HepG2 (cell line): ENCODE measurements around the gene CHPF. TPM values are rescaled to one million over a fixed set of nuclear protein-coding genes. Genes with fewer than 3 reads are reported as not detected.

ENCODE experiments used
- AKAP8 ChIP-seq: sonication (generic); formaldehyde crosslinking; IDR thresholded peaks from 2 replicates; pipeline ENCODE4 v1.5.1; 2020; ENCODE audit warnings: mild to moderate bottlenecking, missing genetic modification reagents
- ARHGAP35 ChIP-seq: sonication (generic); formaldehyde crosslinking; IDR thresholded peaks from 2 replicates; pipeline ENCODE4 v1.9.0; 2022; ENCODE audit warnings: mild to moderate bottlenecking, inconsistent platforms, moderate library complexity, missing genetic modification reagents, borderline replicate concordance
- ZBTB40 ChIP-seq, 2 experiments: fragments of 450-650 bp in 1 of 2; sonication (generic) in 1 of 2; formaldehyde crosslinking in 1 of 2; IDR thresholded peaks; 2 replicates each; pipeline versions ENCODE4 v1.6.1 to v1.8.0; 2016 to 2022; ENCODE audit warnings: antibody characterized with exemption in 1 of 2, mild to moderate bottlenecking in 1 of 2, missing genetic modification reagents in 1 of 2
- ZNF558 ChIP-seq: sonication (generic); formaldehyde crosslinking; IDR thresholded peaks from 2 replicates; pipeline ENCODE4 v1.9.0; 2022; ENCODE audit warnings: mild to moderate bottlenecking, missing genetic modification reagents, borderline replicate concordance
- ZNF589 ChIP-seq: sonication (generic); formaldehyde crosslinking; conservative IDR thresholded peaks from 2 replicates; pipeline ENCODE4 v1.8.0; 2022; ENCODE audit warnings: mild to moderate bottlenecking, moderate library complexity, missing genetic modification reagents
- ZNF605 ChIP-seq: sonication (generic); formaldehyde crosslinking; IDR thresholded peaks from 2 replicates; pipeline ENCODE4 v1.8.0; 2022; ENCODE audit warnings: mild to moderate bottlenecking, missing genetic modification reagents
- ZNF788 ChIP-seq: sonication (generic); formaldehyde crosslinking; IDR thresholded peaks from 2 replicates; pipeline ENCODE4 v1.5.0; 2020; ENCODE audit warnings: mild to moderate bottlenecking, missing genetic modification reagents, borderline replicate concordance
- polyA plus RNA-seq, 8 experiments: library from polyadenylated mRNA; depleted of rRNA in 3 of 8; stranded (reverse) in 7 of 8; unstranded in 1 of 8; fragments of >200 nt; fragmentation: Illumina TruSeq in 4 of 8; extraction: Trizol in 4 of 8; gene quantifications; 2 replicates each; pipeline versions ENCODE4 v1.2.1 to v1.2.3, GENCODE V29; 2011 to 2016; ENCODE audit warnings: low read depth in 4 of 8, missing spikeins in 1 of 8, mixed read lengths in 1 of 8; ENCODE audit not compliant: insufficient read depth in 1 of 8
- total RNA-seq, 5 experiments: library from RNA; depleted of rRNA; stranded (reverse); fragments of >200 nt; fragmentation: Illumina TruSeq; extraction: Trizol; gene quantifications; 2 replicates each; pipeline ENCODE4 v1.2.3, GENCODE V29; 2016; ENCODE audit warnings: low read depth in 1 of 5
- TF ChIP-seq, protein P1 (sequence below): sonication (generic); formaldehyde crosslinking; IDR thresholded peaks from 2 replicates; pipeline ENCODE4 v1.4.0; 2020; ENCODE audit warnings: missing genetic modification reagents
- TF ChIP-seq, protein P2 (sequence below): sonication (generic); formaldehyde crosslinking; IDR thresholded peaks from 2 replicates; pipeline ENCODE4; 2020; ENCODE audit warnings: missing genetic modification reagents, mild to moderate bottlenecking, borderline replicate concordance
- TF ChIP-seq, protein P3 (sequence below): IDR thresholded peaks from 2 replicates; pipeline ENCODE4 v1.6.1; 2016

The CHPF gene
- total and polyA plus RNA-seq, 2 of the 13 experiments (the other 11 are each of a cell fraction or from before 2014, with no cell fraction given): 79.6 to 111 TPM

DNA sequence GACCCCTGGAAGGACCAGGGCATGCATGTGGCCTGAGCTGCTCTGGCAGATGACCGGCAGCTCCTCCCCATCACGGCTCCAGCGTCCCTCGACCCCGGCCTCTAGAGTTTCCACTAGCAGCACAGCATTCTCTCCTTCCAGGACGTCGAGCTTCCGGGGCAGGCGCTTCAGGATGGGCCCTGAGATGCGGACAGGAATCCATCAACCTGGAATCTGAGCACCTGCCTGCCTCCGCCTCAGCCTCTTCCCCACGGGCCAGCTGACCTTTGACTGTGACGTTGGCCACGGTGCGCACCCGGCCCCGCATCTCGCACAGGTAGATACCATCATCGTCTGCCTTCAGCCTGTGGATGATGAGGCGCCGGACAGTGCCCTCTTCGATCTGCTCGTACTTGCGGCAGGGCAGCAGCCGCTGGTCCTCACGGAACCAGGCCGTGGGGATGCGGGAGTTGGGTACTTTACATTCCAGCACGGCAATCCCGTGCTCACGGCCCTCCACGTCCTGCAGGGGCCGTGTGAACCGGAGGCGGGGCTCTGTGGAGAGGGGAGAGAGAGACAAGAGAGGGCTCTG is 24.3 kb upstream of the CHPF start (continued):
- TF ChIP-seq, protein P1, sequence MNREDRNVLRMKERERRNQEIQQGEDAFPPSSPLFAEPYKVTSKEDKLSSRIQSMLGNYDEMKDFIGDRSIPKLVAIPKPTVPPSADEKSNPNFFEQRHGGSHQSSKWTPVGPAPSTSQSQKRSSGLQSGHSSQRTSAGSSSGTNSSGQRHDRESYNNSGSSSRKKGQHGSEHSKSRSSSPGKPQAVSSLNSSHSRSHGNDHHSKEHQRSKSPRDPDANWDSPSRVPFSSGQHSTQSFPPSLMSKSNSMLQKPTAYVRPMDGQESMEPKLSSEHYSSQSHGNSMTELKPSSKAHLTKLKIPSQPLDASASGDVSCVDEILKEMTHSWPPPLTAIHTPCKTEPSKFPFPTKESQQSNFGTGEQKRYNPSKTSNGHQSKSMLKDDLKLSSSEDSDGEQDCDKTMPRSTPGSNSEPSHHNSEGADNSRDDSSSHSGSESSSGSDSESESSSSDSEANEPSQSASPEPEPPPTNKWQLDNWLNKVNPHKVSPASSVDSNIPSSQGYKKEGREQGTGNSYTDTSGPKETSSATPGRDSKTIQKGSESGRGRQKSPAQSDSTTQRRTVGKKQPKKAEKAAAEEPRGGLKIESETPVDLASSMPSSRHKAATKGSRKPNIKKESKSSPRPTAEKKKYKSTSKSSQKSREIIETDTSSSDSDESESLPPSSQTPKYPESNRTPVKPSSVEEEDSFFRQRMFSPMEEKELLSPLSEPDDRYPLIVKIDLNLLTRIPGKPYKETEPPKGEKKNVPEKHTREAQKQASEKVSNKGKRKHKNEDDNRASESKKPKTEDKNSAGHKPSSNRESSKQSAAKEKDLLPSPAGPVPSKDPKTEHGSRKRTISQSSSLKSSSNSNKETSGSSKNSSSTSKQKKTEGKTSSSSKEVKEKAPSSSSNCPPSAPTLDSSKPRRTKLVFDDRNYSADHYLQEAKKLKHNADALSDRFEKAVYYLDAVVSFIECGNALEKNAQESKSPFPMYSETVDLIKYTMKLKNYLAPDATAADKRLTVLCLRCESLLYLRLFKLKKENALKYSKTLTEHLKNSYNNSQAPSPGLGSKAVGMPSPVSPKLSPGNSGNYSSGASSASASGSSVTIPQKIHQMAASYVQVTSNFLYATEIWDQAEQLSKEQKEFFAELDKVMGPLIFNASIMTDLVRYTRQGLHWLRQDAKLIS: no peak
- peak; percentile 79; the same call in 1 of the 2 replicates for TF ChIP-seq AKAP8 (CRISPR knock-in tag)
- TF ChIP-seq ZNF605: peak; percentile 70
- TF ChIP-seq, protein P2, sequence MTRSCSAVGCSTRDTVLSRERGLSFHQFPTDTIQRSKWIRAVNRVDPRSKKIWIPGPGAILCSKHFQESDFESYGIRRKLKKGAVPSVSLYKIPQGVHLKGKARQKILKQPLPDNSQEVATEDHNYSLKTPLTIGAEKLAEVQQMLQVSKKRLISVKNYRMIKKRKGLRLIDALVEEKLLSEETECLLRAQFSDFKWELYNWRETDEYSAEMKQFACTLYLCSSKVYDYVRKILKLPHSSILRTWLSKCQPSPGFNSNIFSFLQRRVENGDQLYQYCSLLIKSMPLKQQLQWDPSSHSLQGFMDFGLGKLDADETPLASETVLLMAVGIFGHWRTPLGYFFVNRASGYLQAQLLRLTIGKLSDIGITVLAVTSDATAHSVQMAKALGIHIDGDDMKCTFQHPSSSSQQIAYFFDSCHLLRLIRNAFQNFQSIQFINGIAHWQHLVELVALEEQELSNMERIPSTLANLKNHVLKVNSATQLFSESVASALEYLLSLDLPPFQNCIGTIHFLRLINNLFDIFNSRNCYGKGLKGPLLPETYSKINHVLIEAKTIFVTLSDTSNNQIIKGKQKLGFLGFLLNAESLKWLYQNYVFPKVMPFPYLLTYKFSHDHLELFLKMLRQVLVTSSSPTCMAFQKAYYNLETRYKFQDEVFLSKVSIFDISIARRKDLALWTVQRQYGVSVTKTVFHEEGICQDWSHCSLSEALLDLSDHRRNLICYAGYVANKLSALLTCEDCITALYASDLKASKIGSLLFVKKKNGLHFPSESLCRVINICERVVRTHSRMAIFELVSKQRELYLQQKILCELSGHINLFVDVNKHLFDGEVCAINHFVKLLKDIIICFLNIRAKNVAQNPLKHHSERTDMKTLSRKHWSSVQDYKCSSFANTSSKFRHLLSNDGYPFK (CRISPR knock-in tag): no peak
- peak; percentile 64; the same call in 1 of the 2 replicates for TF ChIP-seq ZNF589 (CRISPR knock-in tag)
- TF ChIP-seq, protein P3, sequence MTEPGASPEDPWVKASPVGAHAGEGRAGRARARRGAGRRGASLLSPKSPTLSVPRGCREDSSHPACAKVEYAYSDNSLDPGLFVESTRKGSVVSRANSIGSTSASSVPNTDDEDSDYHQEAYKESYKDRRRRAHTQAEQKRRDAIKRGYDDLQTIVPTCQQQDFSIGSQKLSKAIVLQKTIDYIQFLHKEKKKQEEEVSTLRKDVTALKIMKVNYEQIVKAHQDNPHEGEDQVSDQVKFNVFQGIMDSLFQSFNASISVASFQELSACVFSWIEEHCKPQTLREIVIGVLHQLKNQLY (CRISPR knock-in tag): no peak
- no peak for TF ChIP-seq ZBTB40 (IDR thresholded peaks at IDR 0.05)
- peak; percentile 40; the same call in 1 of the 2 replicates for TF ChIP-seq ZBTB40 (CRISPR knock-in tag; IDR thresholded peaks at IDR 0.05)
- TF ChIP-seq ZNF558 (CRISPR knock-in tag): no peak
- 0 out of 2 replicates have a peak, but pooled peaks have one; percentile 62 for TF ChIP-seq ARHGAP35 (CRISPR knock-in tag)
- peak; percentile 45; the same call in 1 of the 2 replicates for TF ChIP-seq ZNF788 (CRISPR knock-in tag)
